Stimulated activated CD8-positive, alpha-beta memory T cell treated with anti-CD3 and anti-CD28 coated beads, Interleukin-15, amount 100 ng/mL, for 24 hours (primary cell): ENCODE results near the gene TTLL9.
A peak's percentile ranks its signal among the peaks of the same experiment; 100 is the strongest.

Experiments used
- DNase-seq: peaks from one replicate; pipeline ENCODE4 v3.0.0-alpha.2; 2020; ENCODE audit warnings: low read depth

The TTLL9 gene

DNA sequence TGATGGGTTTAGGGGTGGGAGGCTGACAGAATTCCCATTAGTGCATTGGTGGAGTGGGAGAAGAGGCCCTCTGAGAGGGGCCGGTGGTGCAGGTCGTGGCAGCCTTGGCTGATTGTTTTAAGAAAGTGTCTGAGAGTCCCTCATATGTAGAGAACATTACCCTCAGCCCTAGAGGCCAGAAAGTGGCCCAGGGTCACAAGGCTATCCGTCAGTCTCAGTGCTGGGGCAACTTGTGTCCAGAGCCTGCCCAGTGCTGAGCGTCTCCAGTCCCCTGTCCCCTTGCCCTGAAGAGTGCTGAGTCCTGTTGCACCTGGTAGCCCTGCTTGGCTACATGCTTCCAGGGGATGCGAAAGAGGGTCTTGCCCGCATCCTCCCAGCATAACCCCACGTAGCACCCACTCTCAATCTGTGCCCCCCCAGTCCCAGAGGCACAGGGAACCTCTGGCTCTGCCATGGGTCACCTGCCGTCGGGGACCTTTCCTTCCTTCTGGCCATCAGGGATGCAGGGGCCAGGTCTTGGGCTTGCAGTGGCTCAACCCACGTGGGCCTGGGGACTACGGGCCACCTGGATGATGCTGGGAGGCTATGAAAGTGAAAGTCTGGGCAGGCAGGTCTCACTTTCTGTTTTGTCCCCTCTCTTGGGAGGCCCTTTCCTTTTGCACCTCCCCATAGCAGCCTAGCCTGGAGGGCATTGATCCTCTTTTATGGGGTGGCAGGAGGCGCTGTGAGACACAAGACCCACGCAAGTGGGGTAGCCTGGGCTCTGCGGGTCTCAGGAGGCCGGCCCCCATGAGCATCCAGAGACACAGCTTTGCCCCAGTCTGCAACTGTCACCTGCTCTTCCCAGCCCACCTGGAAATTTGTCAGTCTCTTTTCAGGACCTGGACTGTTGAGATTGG lies 12.3 kb upstream of the TTLL9 start:
- no peak for DNase-seq

DNA sequence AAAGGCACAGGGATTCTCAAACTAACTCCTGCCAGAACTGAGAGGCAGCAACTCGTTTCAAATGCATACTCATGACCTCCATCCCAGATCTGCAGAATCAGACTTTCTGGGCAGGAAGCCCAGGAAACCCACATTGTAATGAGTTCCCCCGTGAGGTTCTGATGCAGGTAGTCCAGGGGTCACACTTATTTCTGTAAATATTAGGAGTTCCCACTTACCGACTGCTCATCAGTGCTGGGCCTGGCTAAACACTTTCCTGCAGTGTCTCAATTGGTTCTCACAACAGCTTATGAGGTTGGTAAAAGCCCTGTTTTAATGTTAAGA lies 11.7 kb upstream of the TTLL9 start:
- no peak for DNase-seq

DNA sequence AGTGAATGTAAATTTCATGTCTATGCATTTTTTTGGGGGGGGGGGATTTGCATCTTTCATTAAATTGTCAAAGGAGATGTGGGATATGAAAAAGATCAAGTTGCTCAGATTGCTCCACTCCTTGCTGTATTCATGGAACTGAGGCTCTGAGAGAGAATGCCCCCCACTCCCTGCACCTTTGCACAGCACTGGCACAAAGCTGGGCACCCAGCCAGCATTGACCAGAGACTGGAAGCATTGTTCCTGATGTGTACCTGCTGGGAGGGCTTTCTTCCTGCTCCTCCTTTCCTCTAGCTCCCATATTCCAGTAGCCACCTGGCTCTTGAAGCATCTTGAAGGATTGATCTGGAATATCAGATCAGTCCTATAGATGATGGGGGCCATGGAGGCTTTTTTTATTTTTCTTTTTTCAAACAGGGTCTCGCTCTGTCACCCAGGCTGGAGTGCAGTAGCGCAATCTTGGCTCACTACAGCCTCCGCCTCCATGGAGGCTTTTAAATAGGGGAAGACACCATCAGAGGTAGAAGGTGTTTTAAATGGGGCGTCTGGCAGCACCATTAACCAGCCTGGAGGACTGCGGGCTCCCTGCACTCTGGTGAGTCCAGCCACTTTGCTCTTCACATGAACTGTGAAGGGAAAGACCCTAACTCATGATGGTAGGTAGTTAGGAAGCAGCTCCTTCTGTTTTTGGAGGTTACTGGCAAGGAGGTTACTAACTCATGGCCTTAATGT lies 11.0 kb upstream of the TTLL9 start:
- DNase-seq = no peak

DNA sequence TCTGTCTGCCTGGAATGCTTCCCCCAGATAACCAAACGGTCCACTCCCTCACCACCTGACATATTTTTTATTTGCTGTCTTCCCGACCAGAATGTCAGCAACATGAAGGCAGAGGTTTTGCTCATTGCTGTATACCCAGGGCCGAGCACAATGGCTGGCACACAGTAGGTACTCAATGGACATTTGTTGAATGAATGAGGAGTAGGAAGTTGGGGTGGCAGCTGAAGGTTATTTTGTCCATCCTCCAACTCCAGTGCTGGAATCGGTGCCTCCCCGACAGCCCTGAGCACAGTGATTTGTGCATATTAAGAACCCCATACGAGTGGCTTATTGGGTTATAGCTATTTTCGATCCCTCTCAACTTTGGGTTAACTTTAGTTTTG lies 10.4 kb upstream of the TTLL9 start:
- DNase-seq = no peak

DNA sequence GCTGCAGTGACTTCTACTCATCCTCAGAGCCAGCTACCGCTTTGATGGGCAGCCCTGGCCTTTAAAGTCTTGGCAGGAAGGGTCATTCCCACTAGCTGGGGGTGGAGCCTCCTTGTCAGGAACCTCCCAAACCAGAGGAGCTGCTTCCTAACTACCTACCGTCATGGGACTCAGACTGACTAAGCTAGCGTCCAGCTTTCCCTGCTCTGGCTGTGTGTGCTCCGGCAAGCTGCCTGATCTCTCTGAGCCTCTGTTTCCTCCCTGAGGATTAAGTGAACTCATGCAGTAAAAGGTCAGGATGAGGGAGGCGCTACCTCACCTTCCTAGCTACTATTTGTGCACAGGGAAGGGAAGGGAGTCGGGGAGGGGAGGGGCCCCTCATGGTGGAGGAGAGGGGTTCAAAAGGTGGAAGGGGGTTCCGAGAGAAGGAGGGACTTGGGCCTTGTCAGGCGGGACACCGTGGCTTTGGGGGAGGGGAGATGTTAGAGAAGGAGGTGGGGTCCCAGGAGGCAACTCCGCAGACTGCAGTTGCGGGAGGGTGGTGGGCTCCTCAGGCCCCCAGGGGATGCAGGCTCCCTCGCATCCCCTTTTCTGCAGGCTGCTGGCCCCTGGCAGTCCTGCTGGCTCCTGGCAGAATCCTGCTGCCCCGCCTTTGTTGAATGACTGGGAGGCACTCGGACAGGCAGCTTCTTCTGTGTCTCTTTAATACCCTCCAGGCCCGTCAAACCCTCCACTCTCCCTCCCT lies 9.9 kb upstream of the TTLL9 start:
- no peak for DNase-seq

DNA sequence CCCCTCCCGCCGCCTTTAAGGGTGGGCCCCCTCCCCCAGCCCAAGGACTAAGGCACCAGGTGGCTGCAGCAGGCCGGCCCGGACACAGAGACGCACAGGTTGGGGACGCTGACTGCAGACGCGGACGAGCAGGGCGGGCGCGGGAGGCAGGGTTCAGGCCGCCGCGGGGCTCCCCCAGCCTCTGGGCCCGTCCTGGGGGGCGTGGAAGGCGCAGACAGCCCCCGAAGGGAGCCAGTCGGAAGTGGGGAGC lies 9.4 kb upstream of the TTLL9 start:
- no peak for DNase-seq

DNA sequence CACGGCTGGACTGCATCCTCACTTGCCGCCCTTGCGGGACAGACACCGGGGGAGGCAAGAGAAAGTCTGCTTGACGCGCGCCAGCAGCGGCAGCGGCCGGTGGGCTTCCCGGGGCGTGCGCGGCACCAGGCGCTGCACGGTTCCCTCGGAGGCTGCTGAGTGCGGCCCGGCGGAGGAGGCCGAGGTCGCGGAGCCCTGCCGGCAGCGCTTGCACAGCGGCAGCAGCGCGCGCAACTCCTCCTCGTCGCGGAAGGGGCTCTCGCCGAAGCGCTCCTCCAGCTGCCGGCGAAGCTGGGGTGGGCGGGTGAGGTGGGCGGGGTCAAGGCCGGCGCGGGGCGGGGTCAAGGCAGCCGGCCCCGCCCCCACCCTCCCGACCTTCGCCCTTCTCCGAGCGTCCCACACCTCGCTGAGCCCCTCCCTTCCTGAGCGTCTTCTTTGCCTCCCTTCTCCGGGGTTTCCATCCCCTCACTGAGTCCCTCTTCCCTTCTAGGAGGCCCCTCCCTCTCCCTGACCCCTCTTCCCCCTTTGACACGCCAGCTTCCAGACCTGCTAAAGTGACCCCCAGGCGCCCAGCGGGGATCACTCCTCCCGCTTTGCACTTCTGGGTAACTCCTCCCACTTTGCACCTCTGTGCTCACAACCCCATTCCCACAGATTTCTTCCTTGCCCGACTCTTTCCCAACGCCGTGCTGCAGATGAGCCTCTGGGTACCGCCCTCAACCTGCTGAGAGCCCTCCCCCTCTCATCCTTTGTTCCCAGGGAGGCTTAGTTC lies 8.9 kb upstream of the TTLL9 start:
- DNase-seq = peak; percentile 32

DNA sequence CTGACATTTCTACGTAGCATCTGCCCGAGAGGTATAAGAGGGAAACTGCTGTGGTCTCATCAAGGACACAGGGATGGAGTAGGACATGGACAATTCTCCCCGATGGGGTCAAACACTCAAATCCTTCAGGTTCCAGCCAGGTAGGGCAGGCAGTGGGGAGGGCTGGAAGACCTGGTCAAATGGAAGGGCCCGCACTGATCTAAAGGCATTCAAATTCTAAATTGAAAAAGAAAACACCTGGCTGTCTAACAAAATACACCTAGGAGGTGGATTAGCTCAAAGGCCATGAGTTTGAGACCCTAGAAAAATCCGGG lies 8.3 kb upstream of the TTLL9 start:
- no peak for DNase-seq

DNA sequence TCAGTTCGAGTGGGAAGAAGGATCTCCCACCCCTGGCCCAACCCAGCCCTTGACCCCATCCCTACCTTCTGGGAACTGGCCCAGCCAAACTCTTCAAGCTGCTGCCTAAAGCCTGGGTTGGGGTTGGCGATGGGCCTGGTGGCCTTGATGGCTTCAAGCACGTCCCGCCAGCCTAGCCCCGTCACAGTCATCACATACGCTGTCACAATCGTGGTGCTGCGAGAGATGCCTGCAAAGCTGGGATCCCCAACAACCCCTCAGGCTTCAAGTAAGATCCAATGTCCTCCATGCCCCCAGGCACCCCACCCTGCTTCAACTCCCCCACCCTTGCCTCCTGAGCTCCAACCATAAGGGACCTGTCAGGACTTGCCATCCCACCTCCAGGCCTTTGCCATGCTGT lies 7.9 kb upstream of the TTLL9 start:
- no peak for DNase-seq

DNA sequence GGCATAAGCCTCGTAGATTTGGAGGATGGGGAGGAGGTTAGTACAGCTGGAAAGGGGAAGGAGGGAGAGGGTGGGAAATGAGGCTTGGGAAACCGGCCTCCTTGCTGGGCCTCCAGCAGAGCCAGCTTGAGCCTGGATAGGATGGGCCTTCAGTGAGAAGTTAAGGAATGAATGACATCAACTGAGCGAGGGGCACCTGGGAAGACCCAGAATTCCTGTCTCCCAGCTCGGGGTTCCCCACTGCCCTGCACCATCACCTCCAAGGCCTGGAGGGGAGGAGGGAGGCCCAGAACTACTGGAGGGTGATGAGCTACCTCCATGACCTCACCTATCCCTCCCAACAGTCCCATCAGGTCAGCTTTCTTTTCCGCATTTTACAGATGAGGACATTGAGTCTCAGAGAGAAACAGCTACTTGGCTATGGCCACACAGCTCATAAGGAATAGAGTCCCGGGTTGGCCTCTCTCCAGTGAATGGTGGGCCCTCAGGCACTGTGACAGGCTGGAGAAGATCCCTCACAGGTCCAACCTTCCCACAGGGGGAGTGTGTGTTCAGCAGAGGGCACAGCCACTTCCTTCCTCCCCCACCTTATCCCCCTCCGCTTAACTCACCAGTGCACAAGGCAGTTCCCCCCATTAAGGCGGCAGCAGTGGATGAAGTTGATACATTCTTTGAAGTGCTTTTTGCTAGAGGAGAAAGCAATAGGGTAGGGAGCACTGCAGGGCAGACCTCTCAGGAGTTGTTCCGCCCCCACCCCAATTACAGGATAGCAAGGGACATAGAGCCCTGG lies 6.9 kb upstream of the TTLL9 start:
- DNase-seq = no peak

DNA sequence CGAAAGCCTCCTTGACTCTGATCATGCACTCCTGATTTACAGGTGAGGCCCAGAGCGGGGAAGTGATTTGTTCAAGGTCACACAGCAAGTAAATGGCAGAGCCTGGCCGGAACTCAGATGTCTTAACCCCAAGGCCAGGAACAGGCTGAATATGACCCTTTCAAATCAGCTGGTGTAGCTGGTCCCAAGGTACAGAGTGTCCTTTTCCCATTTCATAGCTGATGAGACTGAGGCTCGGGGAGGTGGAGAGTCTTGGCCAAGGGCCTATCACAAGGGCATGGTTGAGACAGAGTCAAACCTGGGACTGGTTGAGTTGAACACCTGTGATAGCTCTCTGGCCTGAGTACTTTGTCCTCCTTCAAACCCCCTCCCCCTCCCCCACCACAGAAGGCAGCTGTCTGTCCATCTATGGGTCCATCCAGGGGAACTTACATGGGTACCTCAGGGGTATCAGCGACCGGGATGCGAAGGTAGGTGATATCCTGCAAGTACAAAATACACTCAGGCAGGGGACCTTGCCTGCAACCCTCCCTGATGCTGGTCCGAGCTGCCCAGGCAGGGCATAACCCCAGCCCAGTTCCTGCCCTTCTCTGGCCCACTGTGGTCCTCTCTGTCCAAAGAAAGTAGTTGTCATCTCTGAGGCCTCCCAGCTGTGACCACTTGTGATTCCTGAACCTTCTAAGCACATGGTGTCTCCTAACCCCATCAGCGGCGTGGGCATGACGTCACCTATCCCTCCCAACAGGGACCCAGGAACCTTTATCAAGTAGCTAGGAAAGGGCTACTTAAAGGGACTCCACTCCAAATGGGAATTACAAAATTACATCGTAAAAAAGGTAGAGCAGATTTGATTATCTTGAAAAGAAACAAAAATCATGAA lies 5.7 kb upstream of the TTLL9 start:
- DNase-seq = no peak

DNA sequence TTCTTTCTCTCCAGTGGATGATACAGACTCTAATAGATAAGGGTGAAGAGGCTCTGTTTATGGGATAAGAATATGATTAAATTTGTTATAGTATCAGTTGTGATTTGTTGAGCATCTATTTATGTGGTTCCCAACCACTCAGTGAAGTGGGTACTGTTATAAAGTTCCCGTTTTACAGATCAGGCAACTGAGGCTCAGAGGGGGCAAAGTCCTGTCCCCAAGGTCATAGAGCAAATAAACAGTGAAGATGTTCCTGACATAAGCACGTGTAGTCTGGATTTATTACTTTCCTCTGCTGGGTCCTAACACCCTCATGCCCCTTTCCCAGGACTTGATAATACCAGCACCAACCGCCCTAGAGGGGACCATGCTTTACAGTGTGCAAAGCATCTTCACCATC lies 4.2 kb upstream of the TTLL9 start:
- DNase-seq = no peak

DNA sequence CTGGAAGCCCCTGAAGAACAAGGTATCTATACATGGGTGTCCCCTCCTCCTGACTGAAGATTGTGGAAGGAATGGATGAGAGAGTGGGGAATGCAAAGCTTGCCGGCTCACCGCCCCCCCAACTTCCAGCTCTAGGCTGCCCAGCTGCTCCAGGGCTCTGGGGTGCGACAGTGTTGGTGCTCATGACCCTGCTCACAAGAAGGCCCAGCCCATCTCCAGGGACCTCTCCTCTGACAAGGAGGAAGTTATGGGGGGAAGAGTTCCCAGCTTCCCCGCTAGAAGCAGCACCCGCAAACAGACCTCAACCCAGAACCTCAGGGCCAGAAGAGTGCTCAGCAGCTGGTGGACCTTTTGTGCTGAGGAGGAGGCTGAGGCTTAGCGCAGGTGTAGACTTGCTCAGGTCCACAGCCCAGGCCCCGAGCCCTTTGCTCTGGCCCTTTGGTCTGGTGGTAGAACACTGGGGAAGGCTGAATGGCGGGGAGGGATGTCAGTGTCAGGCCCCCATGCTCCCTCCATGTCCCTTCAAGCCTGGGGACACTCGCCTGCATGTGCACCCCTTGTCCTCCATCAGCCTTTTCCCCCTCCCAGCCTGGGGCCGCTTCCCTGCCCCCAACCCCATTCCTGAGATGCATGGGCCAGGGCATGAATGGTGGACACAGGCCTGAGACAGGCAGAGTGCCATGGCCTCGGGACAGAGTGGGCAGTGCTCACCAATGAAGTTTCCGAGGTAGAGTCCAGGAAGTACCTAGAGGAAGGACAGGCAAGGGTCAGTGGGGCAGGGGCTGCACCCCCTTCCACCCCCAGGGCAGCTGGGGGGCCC lies 1.4 kb upstream of the TTLL9 start:
- DNase-seq = no peak

DNA sequence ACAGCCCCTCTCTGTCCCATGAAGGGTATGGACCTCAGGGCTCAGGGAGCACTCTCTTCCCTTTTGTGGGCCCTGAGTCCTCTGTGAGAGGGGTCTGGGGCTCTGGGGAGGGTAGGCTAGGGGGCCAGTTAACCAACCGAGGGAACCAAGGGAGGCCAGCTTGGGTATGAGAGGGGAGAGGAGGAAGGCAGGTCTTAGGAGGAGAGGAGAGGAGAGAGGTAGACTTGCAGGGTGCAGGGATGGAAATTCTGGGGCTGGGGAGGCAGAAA lies 827 bp upstream of the TTLL9 start:
- no peak for DNase-seq

DNA sequence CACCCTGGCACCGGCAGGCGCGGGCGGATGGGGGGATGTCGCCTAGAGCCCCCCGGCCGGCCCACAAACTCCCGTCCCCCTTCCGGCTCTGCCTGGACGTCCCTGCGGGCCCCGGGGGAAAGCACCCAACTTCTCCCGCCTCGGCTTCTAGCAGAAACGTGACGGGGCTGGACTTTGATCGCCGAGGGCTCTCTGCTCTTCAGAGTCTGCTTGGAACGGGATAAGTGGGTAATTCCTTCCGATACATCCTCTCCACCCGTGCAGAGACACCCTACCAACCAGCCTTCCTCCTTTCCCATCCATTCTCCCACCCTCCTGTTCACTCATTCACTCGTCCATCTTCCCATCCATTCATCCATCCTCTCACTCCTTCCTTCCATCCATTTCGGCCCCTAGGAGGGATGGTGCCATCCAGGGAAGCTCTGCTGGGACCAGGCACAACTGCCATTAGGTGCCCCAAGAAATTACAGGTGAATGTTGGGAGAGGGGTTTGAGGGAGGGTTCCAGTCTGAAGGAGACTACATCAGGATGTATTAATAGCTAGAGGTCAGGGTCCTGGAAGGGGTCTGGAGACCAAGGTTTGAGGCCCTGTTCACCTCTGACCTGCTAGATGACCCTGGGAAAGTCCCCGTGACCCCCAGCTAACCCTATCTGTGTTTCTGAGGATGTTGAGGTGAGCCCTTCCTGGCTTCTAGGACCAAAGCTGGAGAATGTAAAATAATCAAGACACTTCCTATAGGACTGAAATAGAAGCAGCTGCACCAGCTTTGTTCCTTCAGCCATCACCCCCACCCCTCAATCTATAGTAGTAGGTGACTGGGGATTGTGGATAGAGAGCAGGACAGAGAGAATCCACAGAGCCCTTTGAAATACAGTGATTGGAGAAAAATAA lies 538 bp downstream of the TTLL9 start:
- DNase-seq = no peak

DNA sequence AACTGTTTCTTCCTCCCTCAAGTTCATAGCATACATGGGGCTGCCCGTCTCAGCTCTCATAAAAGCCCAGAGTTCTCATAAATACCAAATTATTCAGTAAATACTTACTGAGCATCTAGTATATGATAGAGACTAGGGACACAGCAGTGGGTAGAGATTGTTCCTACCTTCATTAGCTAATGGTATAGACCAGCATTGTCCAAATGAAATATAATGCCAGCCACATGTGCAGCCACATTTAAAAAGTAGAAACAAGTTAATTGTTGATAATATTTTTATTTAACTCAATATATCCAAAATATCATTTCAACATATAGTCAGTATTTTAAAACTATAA lies 1.2 kb downstream of the TTLL9 start:
- no peak for DNase-seq

DNA sequence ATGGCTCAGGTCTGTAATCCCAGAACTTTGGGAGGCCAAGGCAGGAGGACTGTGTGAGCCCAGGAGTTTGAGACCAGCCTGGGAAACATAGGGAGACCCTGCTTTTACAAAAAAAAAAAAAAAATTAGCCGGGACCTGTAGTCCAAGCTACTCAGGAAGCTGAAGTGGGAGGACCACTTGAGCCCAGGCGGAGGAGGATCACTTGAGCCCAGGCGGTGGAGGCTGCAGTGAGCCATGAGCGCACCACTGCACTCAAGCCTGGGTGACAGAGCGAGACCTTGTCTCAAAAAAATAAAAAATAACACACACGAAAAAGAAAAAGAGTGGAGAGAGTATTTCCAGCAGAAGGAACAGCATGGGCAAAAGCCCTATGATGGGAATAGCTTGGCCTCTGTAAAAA lies 2.0 kb downstream of the TTLL9 start:
- DNase-seq = no peak

DNA sequence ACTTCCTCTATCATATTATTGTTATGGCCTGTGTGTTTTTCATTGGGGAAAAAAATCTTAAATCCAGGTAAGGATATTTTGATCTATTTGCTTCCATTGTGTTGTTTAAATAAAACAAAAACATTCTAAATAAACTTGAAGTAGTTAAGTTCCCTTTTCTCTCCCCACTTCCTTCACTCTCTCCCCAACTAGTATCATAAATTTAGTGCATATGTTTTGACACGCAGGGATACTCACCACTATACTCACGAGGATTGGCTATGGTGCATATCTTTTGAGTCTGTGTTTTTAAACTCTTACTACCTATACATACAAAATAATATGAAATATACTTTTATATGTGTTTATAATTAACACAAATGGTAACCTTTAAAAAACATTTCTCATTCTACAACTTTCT lies 5.2 kb downstream of the TTLL9 start:
- DNase-seq = no peak

DNA sequence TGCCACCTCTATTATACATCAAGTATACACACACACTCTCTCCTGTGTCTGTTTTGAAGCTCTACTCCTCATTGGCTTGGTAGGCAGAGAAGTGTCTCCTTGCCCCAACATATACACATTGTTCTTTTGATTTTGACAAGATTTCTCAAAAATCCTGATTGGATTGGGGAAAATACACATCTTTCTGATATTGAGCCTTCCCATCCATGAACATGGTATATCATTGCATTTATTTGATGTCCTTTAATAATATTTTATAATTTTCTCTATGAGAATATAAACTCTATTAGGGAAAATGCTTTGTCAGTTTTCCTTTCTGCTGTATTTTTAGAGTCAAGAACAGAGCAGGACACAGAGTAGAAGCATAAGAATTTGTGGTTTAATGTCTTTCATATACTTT lies 7.2 kb downstream of the TTLL9 start:
- DNase-seq = no peak
